ENCODE measurements around the gene MOCS1. TPM values are rescaled to one million over a fixed set of nuclear protein-coding genes. Genes with fewer than 3 reads are reported as not detected.

MOCS1 gene
- total RNA-seq, 4 donors from 2014 or later, result 10.2 to 58.9 (median 20.3) TPM

- no peak for TF ChIP-seq CTCF (IDR thresholded peaks at IDR 0.05)
- Histone ChIP-seq H3K27me3 (no peaks in the 10 kb centered on the region), H3K9me3 (no peaks in the 10 kb centered on the region), H3K4me3 (no peak overlapping the region), H3K27ac (peak overlapping the region in 1 of 2 donors; percentile 22), H3K36me3 (no peaks in the 10 kb centered on the region), H3K4me1 (no peaks in the 10 kb centered on the region)
- no peak for DNase-seq
- intact Hi-C loops (cut with DNase I; ENCODE audit: low total_unique reads), result no loop called here
Observed at GRCh38 chr6:39951191-39951590, 16.9 kb upstream of the MOCS1 start.

GRCh38 chr6:39950125-39950720 lies 16.0 kb upstream of the MOCS1 start:
- Histone ChIP-seq H3K36me3 (no peaks in the 10 kb centered on the region), H3K27ac (no peak overlapping the region), H3K4me1 (no peaks in the 10 kb centered on the region), H3K9me3 (no peaks in the 10 kb centered on the region), H3K27me3 (no peaks in the 10 kb centered on the region), H3K4me3 (no peak overlapping the region)
- TF ChIP-seq CTCF (IDR thresholded peaks at IDR 0.05) (no peak), POLR2A (IDR thresholded peaks at IDR 0.05) (no peak)
- intact Hi-C loops (cut with DNase I; ENCODE audit: low total_unique reads), result no loop called here
- DNase-seq, result no peak

- H3K27ac ChIP-seq, result no peak overlapping the region
- H3K4me3 ChIP-seq, result no peak overlapping the region
- no peaks in the 10 kb centered on the region for H3K36me3 ChIP-seq
- H3K9me3 ChIP-seq, result no peaks in the 10 kb centered on the region
- DNase-seq, result no peak
- intact Hi-C loops (cut with DNase I; ENCODE audit: low total_unique reads), result no loop called here
- no peak for TF ChIP-seq POLR2A (IDR thresholded peaks at IDR 0.05)
- TF ChIP-seq CTCF (IDR thresholded peaks at IDR 0.05), result no peak
- H3K27me3 ChIP-seq, result no peaks in the 10 kb centered on the region
- no peaks in the 10 kb centered on the region for H3K4me1 ChIP-seq
Observed at GRCh38 chr6:39948199-39948791, 14.0 kb upstream of the MOCS1 start.

- intact Hi-C loops (cut with DNase I; ENCODE audit: low total_unique reads), result no loop called here
- H3K4me3 ChIP-seq, result no peak overlapping the region
- no peak for TF ChIP-seq CTCF (IDR thresholded peaks at IDR 0.05)
- TF ChIP-seq POLR2A (IDR thresholded peaks at IDR 0.05), result no peak
- no peaks in the 10 kb centered on the region for H3K27me3 ChIP-seq
- H3K36me3 ChIP-seq, result no peaks in the 10 kb centered on the region
- H3K27ac ChIP-seq, result no peak overlapping the region
- H3K9me3 ChIP-seq, result no peaks in the 10 kb centered on the region
- no peak for DNase-seq
- H3K4me1 ChIP-seq, result no peaks in the 10 kb centered on the region
Observed at GRCh38 chr6:39947611-39948068, 13.4 kb upstream of the MOCS1 start.

GRCh38 chr6:39945626-39946025 lies 11.4 kb upstream of the MOCS1 start:
- no peak for DNase-seq
- no peak for TF ChIP-seq CTCF (IDR thresholded peaks at IDR 0.05)
- TF ChIP-seq POLR2A (IDR thresholded peaks at IDR 0.05), result no peak

More at GRCh38 chr6:39945626-39946025, 11.4 kb upstream of the MOCS1 start:
- Histone ChIP-seq H3K36me3 (no peaks in the 10 kb centered on the region), H3K4me3 (no peak overlapping the region), H3K27me3 (no peaks in the 10 kb centered on the region), H3K4me1 (no peaks in the 10 kb centered on the region), H3K9me3 (no peaks in the 10 kb centered on the region), H3K27ac (no peak overlapping the region)
- intact Hi-C loops (cut with DNase I; ENCODE audit: low total_unique reads), result no loop called here
